ENCODE data around the gene KCNJ4. TPM values are rescaled to one million over a fixed set of nuclear protein-coding genes. Genes with fewer than 3 reads are reported as not detected.

KCNJ4 gene
- total RNA-seq, 4 donors from 2014 or later, result not detected

DNA sequence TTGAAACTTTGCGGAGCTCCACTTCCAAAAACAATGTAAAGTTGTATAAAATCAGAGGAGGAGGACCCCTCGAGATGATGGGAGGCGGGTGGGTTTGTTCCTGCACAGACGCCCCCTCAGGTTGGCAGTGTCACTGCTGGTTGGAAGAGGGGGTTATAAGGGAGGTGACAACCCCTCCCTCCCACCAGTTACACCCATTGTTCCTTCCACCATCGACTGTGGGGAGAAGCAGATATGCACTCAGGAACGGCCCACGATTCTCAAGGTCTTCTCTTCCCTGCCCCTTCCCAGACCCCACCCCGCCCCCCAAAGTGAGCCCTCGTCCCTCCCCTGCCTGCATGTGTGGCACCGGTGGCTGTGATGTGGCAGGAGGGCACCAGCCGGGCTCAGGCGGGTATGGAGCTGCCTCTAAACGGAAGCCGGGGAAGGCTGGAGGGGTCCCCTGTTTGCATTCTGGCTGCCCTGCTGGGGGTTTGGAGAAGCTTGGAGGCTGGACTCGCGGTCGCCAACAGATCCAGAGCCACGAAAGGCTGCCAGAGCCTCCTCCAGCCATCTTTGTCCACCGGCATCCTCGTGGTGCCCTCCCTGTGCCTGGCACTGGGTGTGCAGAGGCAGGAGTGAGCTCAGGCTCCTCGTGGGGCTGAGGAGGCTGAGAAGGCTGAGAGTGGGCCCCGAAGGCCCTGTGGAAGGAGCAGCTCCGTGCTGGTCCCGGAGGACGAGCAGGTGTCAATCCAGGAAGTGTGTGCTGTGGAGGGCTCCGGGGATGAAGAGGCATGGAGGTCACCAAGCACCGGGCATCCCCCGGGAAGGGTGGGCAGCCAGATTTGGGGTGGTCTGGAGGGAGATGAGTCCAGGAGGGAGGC lies 13.7 kb upstream of the KCNJ4 start:
- peaks cover 0 to 25% (median 10%) of the 10 kb centered on the region in 3 donors for H3K4me1 ChIP-seq
- no peaks in the 10 kb centered on the region for H3K9me3 ChIP-seq
- no peaks in the 10 kb centered on the region for H3K36me3 ChIP-seq
- TF ChIP-seq CTCF (IDR thresholded peaks at IDR 0.05) (no peak), POLR2A (IDR thresholded peaks at IDR 0.05) (no peak), EP300 (IDR thresholded peaks at IDR 0.05) (no peak), POLR2AphosphoS5 (IDR thresholded peaks at IDR 0.05) (no peak)
- H3K27me3 ChIP-seq, result peaks cover 13% of the 10 kb centered on the region
- ATAC-seq, result no peak
- WGBS, 2 donors (ENCODE audit: low coverage in 1 of 2), result 20 to 42% methylated on average over 1 to 2 of the region's 28 CpGs
- H3K27ac ChIP-seq, result peak overlapping the region in 2 of 4 donors; percentile 60 to 77
- H3K4me3 ChIP-seq, result peak overlapping the region; percentile 51 to 66

DNA sequence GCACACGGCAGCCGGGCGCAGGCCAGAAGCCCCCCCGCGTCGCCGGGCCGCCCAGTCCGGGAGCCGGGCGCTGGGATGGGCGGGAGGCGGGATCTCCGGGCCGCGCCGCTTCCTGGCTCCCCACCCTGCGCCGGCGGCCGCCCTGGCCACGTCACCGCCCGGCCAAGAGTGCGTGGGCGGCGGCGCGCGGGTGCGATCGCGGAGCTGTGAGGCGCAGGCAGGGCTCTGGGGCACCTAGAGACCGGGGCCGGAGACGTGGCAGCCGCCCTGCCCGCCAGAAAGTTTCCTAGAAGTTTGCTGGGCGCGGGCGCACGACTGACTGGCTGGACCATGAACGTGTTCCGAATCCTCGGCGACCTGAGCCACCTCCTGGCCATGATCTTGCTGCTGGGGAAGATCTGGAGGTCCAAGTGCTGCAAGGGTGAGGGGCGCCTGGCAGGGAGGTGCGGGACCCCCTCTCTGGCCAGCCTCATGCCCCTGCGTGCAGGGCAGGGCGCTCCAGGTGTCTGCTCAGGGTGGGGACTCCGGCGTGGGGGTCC lies 13.0 kb upstream of the KCNJ4 start, which contains the start of gene KDELR3:
TSS of gene KDELR3 (plus strand) at position 193 of the 539 bp plus-strand sequence. CDS start at position 331, 138 bp downstream.
- 0% methylated on average over 2 of the region's 53 CpGs; no CpG with 5 or more reads in 1 of the 2 donors for WGBS, 2 donors (ENCODE audit: low coverage in 1 of 2)
- Histone ChIP-seq H3K4me1 (peaks cover 0 to 31% (median 10%) of the 10 kb centered on the region in 3 donors), H3K27ac (peak within 1 kb of the TSS in 3 of 4 donors; percentile 46 to 77 (median 60)), H3K9me3 (no peaks in the 10 kb centered on the region), H3K36me3 (no peaks in the 10 kb centered on the region), H3K4me3 (peak within 1 kb of the TSS; percentile 51 to 66), H3K27me3 (peaks cover 13% of the 10 kb centered on the region)
- peak; percentile 94 for ATAC-seq
- TF ChIP-seq CTCF (IDR thresholded peaks at IDR 0.05), result no peak
- no peak for TF ChIP-seq POLR2AphosphoS5 (IDR thresholded peaks at IDR 0.05)
- TF ChIP-seq EP300 (IDR thresholded peaks at IDR 0.05), result no peak
- TF ChIP-seq POLR2A (IDR thresholded peaks at IDR 0.05), result no peak

GRCh38 chr22:38467438-38467903 lies 12.5 kb upstream of the KCNJ4 start:
- Histone ChIP-seq H3K27ac (peak overlapping the region in 3 of 4 donors; percentile 46 to 77 (median 60)), H3K27me3 (peaks cover 13% of the 10 kb centered on the region), H3K4me3 (peak overlapping the region; percentile 51 to 66), H3K36me3 (no peaks in the 10 kb centered on the region), H3K4me1 (peaks cover 0 to 31% (median 10%) of the 10 kb centered on the region in 3 donors), H3K9me3 (no peaks in the 10 kb centered on the region)
- 0% methylated on average over 3 of the region's 20 CpGs; no CpG with 5 or more reads in 1 of the 2 donors for WGBS, 2 donors (ENCODE audit: low coverage in 1 of 2)
- peak; percentile 47 for ATAC-seq
- no peak for TF ChIP-seq CTCF (IDR thresholded peaks at IDR 0.05)
- no peak for TF ChIP-seq POLR2A (IDR thresholded peaks at IDR 0.05)
- TF ChIP-seq POLR2AphosphoS5 (IDR thresholded peaks at IDR 0.05), result no peak
- no peak for TF ChIP-seq EP300 (IDR thresholded peaks at IDR 0.05)

DNA sequence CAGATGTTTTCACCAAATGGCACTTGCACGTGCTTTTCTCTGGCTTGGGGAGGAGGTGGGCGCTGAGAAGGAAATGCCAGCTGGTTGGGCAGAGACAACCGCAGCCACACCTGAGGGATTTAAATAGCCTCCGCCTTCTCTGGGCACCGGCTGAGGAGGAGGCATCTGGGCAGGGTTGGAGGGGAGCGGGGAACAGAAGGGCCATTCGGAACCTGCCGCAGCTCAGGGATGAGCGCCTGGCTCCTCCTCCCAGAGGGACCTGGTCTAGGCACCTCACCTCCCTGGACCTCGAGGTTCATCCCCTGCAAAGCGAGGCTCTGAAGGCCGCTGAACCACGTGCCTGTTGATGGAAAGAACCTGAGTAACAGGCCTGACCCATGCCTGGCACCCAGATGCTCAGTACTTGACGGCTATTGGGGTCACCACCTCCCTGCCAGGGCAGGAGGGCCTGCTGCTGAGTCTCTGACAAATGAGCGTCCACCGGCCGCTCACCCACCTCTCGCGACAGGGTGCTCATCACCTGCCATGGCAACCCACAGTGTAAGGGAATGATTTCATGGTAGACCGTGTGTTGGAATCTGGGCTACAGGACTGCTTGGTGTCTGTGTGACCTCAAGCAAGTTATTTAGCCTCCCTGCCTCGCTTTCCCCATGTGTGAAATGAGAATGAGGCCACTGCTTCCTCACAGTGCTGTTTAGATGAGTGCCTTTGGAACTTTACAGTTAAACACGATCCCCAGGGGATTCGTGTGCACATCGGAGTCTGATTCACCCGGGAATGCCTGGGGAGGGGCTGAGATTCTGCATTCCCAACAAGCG lies 10.9 kb upstream of the KCNJ4 start:
- Histone ChIP-seq H3K4me3 (no peak overlapping the region), H3K9me3 (no peaks in the 10 kb centered on the region), H3K4me1 (peaks cover 0 to 43% (median 19%) of the 10 kb centered on the region in 3 donors), H3K36me3 (no peaks in the 10 kb centered on the region), H3K27me3 (peaks cover 13% of the 10 kb centered on the region), H3K27ac (no peak overlapping the region)
- TF ChIP-seq CTCF (IDR thresholded peaks at IDR 0.05), result no peak
- TF ChIP-seq EP300 (IDR thresholded peaks at IDR 0.05), result no peak
- TF ChIP-seq POLR2A (IDR thresholded peaks at IDR 0.05), result no peak
- TF ChIP-seq POLR2AphosphoS5 (IDR thresholded peaks at IDR 0.05), result no peak
- ATAC-seq, result no peak
- WGBS, 2 donors (ENCODE audit: low coverage in 1 of 2), result 20 to 70% methylated on average over 1 to 10 of the region's 26 CpGs
